Sigmoid colon (tissue), 4 donors: ENCODE measurements around the gene UBE3B.

Experiments used
- EP300 ChIP-seq, 4 donors: sonication (generic); formaldehyde crosslinking; IDR thresholded peaks; one replicate each; pipeline ENCODE4 v1.6.1; 2017; ENCODE audit warnings: antibody characterized with exemption in 4 of 4
- POLR2AphosphoS5 ChIP-seq, 4 donors: sonication (generic); formaldehyde crosslinking; IDR thresholded peaks; one replicate each; pipeline ENCODE4 v1.6.1; 2017; ENCODE audit warnings: antibody characterized with exemption in 4 of 4
- TF ChIP-seq, protein P1 (sequence below), 4 experiments: fragments of 450-650 bp in 3 of 4; fragments of 200-600 bp in 1 of 4; IDR thresholded peaks; one replicate each; pipeline ENCODE4 v1.5.1; 2016 to 2019; ENCODE audit warnings: antibody characterized with exemption in 4 of 4, mild to moderate bottlenecking in 3 of 4, moderate library complexity in 2 of 4

DNA sequence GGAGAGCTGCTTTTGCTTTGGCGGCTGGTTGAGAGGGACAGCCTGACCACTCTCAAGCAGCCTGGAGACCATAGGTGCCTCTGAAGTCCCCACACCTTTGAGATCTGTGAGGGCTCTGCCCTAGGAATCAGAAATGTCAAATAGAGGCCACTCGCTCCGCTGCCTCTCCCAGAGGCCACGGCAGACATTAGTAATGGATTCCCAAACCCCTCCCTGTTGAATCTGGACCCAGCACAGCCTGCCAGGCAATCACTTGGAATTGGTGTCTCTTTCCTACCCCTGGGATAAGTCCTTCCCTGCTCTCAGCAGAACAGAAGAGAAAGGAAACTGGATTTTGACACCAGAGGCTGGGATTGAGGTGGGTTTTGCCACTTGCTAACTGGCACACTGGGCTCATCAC, 70.8 kb downstream of the UBE3B start:
- TF ChIP-seq, protein P1, sequence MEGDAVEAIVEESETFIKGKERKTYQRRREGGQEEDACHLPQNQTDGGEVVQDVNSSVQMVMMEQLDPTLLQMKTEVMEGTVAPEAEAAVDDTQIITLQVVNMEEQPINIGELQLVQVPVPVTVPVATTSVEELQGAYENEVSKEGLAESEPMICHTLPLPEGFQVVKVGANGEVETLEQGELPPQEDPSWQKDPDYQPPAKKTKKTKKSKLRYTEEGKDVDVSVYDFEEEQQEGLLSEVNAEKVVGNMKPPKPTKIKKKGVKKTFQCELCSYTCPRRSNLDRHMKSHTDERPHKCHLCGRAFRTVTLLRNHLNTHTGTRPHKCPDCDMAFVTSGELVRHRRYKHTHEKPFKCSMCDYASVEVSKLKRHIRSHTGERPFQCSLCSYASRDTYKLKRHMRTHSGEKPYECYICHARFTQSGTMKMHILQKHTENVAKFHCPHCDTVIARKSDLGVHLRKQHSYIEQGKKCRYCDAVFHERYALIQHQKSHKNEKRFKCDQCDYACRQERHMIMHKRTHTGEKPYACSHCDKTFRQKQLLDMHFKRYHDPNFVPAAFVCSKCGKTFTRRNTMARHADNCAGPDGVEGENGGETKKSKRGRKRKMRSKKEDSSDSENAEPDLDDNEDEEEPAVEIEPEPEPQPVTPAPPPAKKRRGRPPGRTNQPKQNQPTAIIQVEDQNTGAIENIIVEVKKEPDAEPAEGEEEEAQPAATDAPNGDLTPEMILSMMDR (IDR thresholded peaks at IDR 0.05): no peak
- no peak for TF ChIP-seq EP300 (IDR thresholded peaks at IDR 0.05)
- TF ChIP-seq POLR2AphosphoS5 (IDR thresholded peaks at IDR 0.05): no peak
